PFSK-1 (cell line): ENCODE results near the gene COL23A1.

Experiments used
- FOXP2 ChIP-seq: optimal IDR thresholded peaks from 2 replicates; pipeline ENCODE3; 2011; ENCODE audit warnings: borderline replicate concordance, control low read depth, inconsistent platforms; ENCODE audit not compliant: insufficient read depth; ENCODE audit errors: extremely low read length, extremely low read depth
- POLR2AphosphoS5 ChIP-seq: IDR thresholded peaks from 2 replicates; pipeline ENCODE4 v1.6.1; 2012; ENCODE audit warnings: low read depth, mild to moderate bottlenecking, control low read depth, low read length, moderate library complexity
- REST ChIP-seq, 2 experiments: IDR thresholded peaks; 2 replicates each; pipeline versions ENCODE4 v1.6.1 to v1.8.0; 2011 to 2012; ENCODE audit warnings: low read depth in 2 of 2, low read length in 2 of 2, control low read depth in 1 of 2, inconsistent platforms in 1 of 2, mild to moderate bottlenecking in 1 of 2, moderate library complexity in 1 of 2; ENCODE audit not compliant: insufficient read depth in 1 of 2
- SIN3A ChIP-seq: IDR thresholded peaks from 2 replicates; pipeline ENCODE4 v1.6.1; 2012; ENCODE audit warnings: mild to moderate bottlenecking, low read length, moderate library complexity, borderline replicate concordance; ENCODE audit not compliant: insufficient read depth
- TAF1 ChIP-seq: IDR thresholded peaks from 2 replicates; pipeline ENCODE4 v1.6.1; 2012; ENCODE audit warnings: low read length, control low read depth, borderline replicate concordance; ENCODE audit not compliant: insufficient read depth

COL23A1 gene

GRCh38 chr5:178347956-178348355 lies 242.2 kb downstream of the COL23A1 start:
- TF ChIP-seq TAF1 (no peak), FOXP2 (no peak), POLR2AphosphoS5 (no peak), SIN3A (no peak), REST (IDR thresholded peaks at IDR 0.05; ENCODE audit: insufficient read depth in 1 of 2, low read depth in 2 of 2, low read length in 2 of 2) (no peak)

GRCh38 chr5:178346607-178347334 lies 243.4 kb downstream of the COL23A1 start:
- TF ChIP-seq TAF1 = no peak
- no peak for TF ChIP-seq SIN3A
- TF ChIP-seq POLR2AphosphoS5 = no peak
- TF ChIP-seq FOXP2 = no peak
- TF ChIP-seq REST (IDR thresholded peaks at IDR 0.05; ENCODE audit: insufficient read depth in 1 of 2, low read depth in 2 of 2, low read length in 2 of 2) = no peak

GRCh38 chr5:178343306-178343705 lies 246.9 kb downstream of the COL23A1 start:
- no peak for TF ChIP-seq REST (IDR thresholded peaks at IDR 0.05; ENCODE audit: insufficient read depth in 1 of 2, low read depth in 2 of 2, low read length in 2 of 2)
- no peak for TF ChIP-seq POLR2AphosphoS5
- TF ChIP-seq FOXP2 = no peak
- no peak for TF ChIP-seq TAF1
- TF ChIP-seq SIN3A = no peak

- TF ChIP-seq SIN3A = no peak
Measured at GRCh38 chr5:178341851-178342140, 248.4 kb downstream of the COL23A1 start.

- no peak for TF ChIP-seq POLR2AphosphoS5
- no peak for TF ChIP-seq SIN3A
- TF ChIP-seq FOXP2 = no peak
- no peak for TF ChIP-seq TAF1
- no peak for TF ChIP-seq REST (IDR thresholded peaks at IDR 0.05; ENCODE audit: insufficient read depth in 1 of 2, low read depth in 2 of 2, low read length in 2 of 2)
Measured at GRCh38 chr5:178341091-178341850, 248.9 kb downstream of the COL23A1 start.
